Mammary epithelial cell (primary cell): Measurements from ENCODE around the gene NLRC5.

ENCODE experiments used
- CTCF ChIP-seq, 2 donors: IDR thresholded peaks in 1 of 2; conservative IDR thresholded peaks in 1 of 2; 2 replicates each; pipeline ENCODE4 v1.5.1; 2011 to 2012; ENCODE audit warnings: inconsistent platforms in 2 of 2, low read length in 2 of 2, mild to moderate bottlenecking in 2 of 2, control low read depth in 1 of 2, low read depth in 1 of 2; ENCODE audit not compliant: insufficient read depth in 1 of 2; ENCODE audit errors: extremely low read depth in 1 of 2
- EZH2 ChIP-seq: IDR thresholded peaks from 2 replicates; pipeline ENCODE4 v1.6.1; 2012; ENCODE audit warnings: low read length, inconsistent platforms, borderline replicate concordance

GRCh38 chr16:57036945-57037344 is 47.6 kb downstream of the NLRC5 start:
- TF ChIP-seq CTCF (conservative IDR thresholded peaks at IDR 0.05 in 1 of 2, IDR thresholded peaks at IDR 0.05 in 1 of 2; ENCODE audit: extremely low read depth in 1 of 2, insufficient read depth in 1 of 2, low read depth in 1 of 2, low read length in 2 of 2) (no peak), EZH2 (no peak)
